ENCODE measurements around the gene GPC3. TPM values are rescaled to one million over a fixed set of nuclear protein-coding genes. Genes with fewer than 3 reads are reported as not detected.

GPC3 gene
- total RNA-seq, 2 donors from 2014 or later, result 16.9 to 22.7 TPM

DNA sequence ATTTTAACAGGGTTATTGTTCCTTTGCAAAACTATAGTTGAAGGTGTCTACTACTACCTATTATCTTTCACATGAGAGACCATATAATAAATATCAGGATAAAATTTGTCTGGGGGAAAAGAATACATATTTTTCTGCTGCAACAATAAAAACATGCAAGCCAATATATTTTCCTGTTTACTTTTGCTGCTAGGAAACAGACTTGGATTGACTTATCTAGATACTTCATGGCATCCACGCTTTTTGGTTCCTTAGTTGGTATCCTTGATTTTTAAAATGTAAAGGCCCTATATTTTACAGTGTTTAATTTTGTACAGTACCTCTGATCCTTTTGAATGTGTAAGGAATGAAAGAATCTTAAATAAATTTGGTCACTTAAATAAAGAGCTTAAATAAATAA lies 150.6 kb downstream of the GPC3 start:
- no peak for ATAC-seq
- DNase-seq, result no peak

DNA sequence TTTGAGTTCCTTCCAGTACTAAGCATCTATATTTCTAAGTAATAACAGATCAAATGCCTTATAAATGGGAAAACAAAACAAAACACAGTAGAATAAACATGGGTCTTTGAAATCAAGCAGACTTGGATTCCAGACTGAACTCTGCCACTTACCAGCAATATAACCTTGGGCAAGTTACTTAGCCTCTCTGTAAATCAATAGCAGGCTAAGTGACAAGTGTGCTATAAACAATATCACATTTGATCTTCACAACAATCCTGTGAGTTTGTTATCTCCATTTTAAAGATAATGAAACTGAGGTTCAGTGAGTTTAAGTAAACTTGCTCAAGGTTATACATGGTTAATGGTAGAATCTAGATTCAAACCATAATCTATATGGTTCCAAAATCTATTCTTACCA lies 165.8 kb downstream of the GPC3 start:
- no peaks in the 10 kb centered on the region for H3K9me3 ChIP-seq
- H3K4me3 ChIP-seq, result no peak overlapping the region
- intact Hi-C loops (cut with DNase I), result no loop called here
- no peak for TF ChIP-seq POLR2A (IDR thresholded peaks at IDR 0.05)
- TF ChIP-seq, protein P1, sequence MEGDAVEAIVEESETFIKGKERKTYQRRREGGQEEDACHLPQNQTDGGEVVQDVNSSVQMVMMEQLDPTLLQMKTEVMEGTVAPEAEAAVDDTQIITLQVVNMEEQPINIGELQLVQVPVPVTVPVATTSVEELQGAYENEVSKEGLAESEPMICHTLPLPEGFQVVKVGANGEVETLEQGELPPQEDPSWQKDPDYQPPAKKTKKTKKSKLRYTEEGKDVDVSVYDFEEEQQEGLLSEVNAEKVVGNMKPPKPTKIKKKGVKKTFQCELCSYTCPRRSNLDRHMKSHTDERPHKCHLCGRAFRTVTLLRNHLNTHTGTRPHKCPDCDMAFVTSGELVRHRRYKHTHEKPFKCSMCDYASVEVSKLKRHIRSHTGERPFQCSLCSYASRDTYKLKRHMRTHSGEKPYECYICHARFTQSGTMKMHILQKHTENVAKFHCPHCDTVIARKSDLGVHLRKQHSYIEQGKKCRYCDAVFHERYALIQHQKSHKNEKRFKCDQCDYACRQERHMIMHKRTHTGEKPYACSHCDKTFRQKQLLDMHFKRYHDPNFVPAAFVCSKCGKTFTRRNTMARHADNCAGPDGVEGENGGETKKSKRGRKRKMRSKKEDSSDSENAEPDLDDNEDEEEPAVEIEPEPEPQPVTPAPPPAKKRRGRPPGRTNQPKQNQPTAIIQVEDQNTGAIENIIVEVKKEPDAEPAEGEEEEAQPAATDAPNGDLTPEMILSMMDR (IDR thresholded peaks at IDR 0.05), result no peak
- no peak overlapping the region for H3K27ac ChIP-seq
- H3K27me3 ChIP-seq, result no peaks in the 10 kb centered on the region
- no peak for ATAC-seq
- no peak for DNase-seq
- H3K4me1 ChIP-seq, result no peaks in the 10 kb centered on the region
- no peaks in the 10 kb centered on the region for H3K36me3 ChIP-seq (replicated peaks in 1 of 2; ENCODE audit: insufficient read depth in 1 of 2, low read depth in 2 of 2)

More for the DNA sequence above, 150.6 kb downstream of the GPC3 start:
- no peaks in the 10 kb centered on the region for H3K9me3 ChIP-seq
- intact Hi-C loops (cut with DNase I), result no loop called here
- no peaks in the 10 kb centered on the region for H3K27me3 ChIP-seq
- 70 to 93% methylated on average over 1 of the region's 1 CpG for WGBS, 2 donors
- H3K4me1 ChIP-seq, result no peaks in the 10 kb centered on the region
- TF ChIP-seq, protein P1 (IDR thresholded peaks at IDR 0.05), result no peak
- TF ChIP-seq POLR2A (IDR thresholded peaks at IDR 0.05), result no peak
- H3K27ac ChIP-seq, result no peak overlapping the region
- no peaks in the 10 kb centered on the region for H3K36me3 ChIP-seq (replicated peaks in 1 of 2; ENCODE audit: insufficient read depth in 1 of 2, low read depth in 2 of 2)
- H3K4me3 ChIP-seq, result no peak overlapping the region

DNA sequence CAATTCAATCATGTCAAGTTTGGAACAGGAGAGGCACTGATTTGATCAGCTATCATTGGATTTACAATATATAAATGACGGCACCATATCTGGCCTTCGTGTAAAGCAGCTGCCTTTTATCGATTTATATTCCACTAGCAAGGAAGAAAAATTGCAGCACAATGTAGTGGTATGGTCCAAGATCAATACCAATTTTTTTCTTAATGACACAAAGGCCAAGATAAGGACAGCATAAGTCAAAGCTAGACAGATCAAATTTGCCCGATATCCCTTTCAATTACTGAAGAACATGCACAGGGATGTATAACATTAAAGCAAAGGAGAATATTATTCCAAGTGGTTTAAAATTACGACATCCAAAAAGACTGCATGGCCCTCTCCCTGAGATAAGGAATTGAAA lies 167.4 kb downstream of the GPC3 start:
- Histone ChIP-seq H3K27me3 (no peaks in the 10 kb centered on the region), H3K36me3 (replicated peaks in 1 of 2; ENCODE audit: insufficient read depth in 1 of 2, low read depth in 2 of 2) (no peaks in the 10 kb centered on the region), H3K4me3 (no peak overlapping the region), H3K27ac (no peak overlapping the region), H3K9me3 (no peaks in the 10 kb centered on the region), H3K4me1 (no peaks in the 10 kb centered on the region)
- WGBS, 2 donors, result 18 to 24% methylated on average over 5 of the region's 5 CpGs
- intact Hi-C loops (cut with DNase I), result no loop called here
- ATAC-seq, result no peak
- TF ChIP-seq, protein P1 (IDR thresholded peaks at IDR 0.05), result no peak
- TF ChIP-seq POLR2A (IDR thresholded peaks at IDR 0.05), result no peak
- no peak for DNase-seq

DNA sequence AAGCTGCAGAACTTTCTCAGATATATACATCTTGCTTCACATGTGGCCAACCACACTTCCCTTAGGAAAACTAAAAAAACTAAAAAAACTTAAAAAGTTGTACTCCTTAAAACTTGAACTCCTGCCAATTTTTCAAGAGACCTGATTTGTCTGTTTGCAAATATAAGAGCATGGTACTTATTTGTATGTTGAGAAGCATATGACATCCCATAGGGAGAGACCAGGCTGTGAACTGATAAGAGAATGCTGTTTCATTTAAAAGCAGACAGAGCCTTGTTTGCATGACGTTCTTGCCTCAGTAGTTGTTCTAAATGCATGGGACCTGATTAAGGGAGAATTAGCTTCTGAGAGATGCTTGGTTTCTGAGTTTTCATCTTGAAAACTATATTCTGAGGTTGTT lies 169.9 kb downstream of the GPC3 start:
- no peak for TF ChIP-seq POLR2A (IDR thresholded peaks at IDR 0.05)
- TF ChIP-seq, protein P1 (IDR thresholded peaks at IDR 0.05), result no peak
- Histone ChIP-seq H3K27ac (no peak overlapping the region), H3K36me3 (replicated peaks in 1 of 2; ENCODE audit: insufficient read depth in 1 of 2, low read depth in 2 of 2) (no peaks in the 10 kb centered on the region), H3K4me3 (no peak overlapping the region), H3K27me3 (no peaks in the 10 kb centered on the region), H3K9me3 (no peaks in the 10 kb centered on the region), H3K4me1 (no peaks in the 10 kb centered on the region)
- intact Hi-C loops (cut with DNase I), result no loop called here
- WGBS, 2 donors, result 100% methylated on average over 1 of the region's 1 CpG
- DNase-seq, result no peak
- no peak for ATAC-seq

DNA sequence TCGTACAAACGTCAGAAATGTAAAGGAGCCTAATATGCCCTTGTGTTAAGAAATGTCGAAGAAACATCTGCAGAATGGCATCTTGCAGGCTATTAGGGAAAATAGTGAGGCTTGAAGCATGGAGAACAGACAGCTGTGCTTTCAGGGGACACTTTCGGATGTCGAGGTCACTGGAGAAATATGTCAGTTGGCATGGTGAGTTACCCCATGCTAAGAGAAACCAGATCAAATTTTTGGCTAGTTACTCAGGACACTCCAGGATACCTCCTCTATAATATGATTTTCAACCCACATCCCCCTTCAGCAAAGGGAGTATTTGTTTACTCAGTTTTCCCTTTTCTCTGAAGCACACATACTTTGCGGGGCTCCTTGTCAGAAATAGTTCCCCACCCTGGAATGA lies 171.4 kb downstream of the GPC3 start:
- 69 to 78% methylated on average over 6 of the region's 6 CpGs for WGBS, 2 donors
- H3K9me3 ChIP-seq, result no peaks in the 10 kb centered on the region
- TF ChIP-seq POLR2A (IDR thresholded peaks at IDR 0.05), result no peak
- TF ChIP-seq, protein P1 (IDR thresholded peaks at IDR 0.05), result no peak
- H3K4me1 ChIP-seq, result no peaks in the 10 kb centered on the region
- no peaks in the 10 kb centered on the region for H3K36me3 ChIP-seq (replicated peaks in 1 of 2; ENCODE audit: insufficient read depth in 1 of 2, low read depth in 2 of 2)
- intact Hi-C loops (cut with DNase I), result no loop called here
- H3K27ac ChIP-seq, result no peak overlapping the region
- ATAC-seq, result no peak
- no peak overlapping the region for H3K4me3 ChIP-seq
- no peaks in the 10 kb centered on the region for H3K27me3 ChIP-seq
- DNase-seq, result no peak
